HepG2 (cell line): ENCODE measurements around the gene RAB20. TPM values are rescaled to one million over a fixed set of nuclear protein-coding genes. Genes with fewer than 3 reads are reported as not detected.

Experiments
- ATAC-seq: fragments of 200-7000 bp; cut with Tn5 transposase; 3 replicates; pipeline ENCODE4 v1.9.1; 2020; ENCODE audit warnings: mild to moderate bottlenecking, moderate library complexity
- BruUV-seq: library from RNA; stranded (reverse); fragments of 400-500 nt; replicated peaks from 2 replicates; lab custom pipeline; 2021; lab: Mats Ljungman, UMichigan
- CTCF ChIA-PET: fragments of 300-600 bp; formaldehyde crosslinking; extraction: SDS; loops from one replicate; lab custom pipeline; 2021; ENCODE audit warnings: low total read pairs, inconsistent platforms, low intra/inter-chr PET ratio; lab: Yijun Ruan, JAX
- POLR2A ChIA-PET: fragments of 350-600 bp; sonication (Branson Sonifier 250); formaldehyde crosslinking; loops from one replicate; lab custom pipeline; 2020; ENCODE audit warnings: antibody characterized with exemption, inconsistent platforms; lab: Yijun Ruan, JAX
- DNase-seq: peaks from one replicate; pipeline ENCODE4 v3.0.0-alpha.2; 2015; ENCODE audit warnings: low spot score
- FAIRE-seq: peaks from 3 replicates; lab custom pipeline; 2011; peaks lifted over from hg19 to GRCh38; lab: Jason Lieb, UNC
- H2AFZ ChIP-seq: one replicate; pipeline ENCODE4 v1.6.1; 2011; ENCODE audit warnings: low read length, inconsistent platforms
- H3K27ac ChIP-seq: fragments of 300-600 bp; 3 replicates; pipeline ENCODE4 v1.8.0; 2011; ENCODE audit warnings: mixed run types, mild to moderate bottlenecking, mixed read lengths, low read length, inconsistent platforms; ENCODE audit not compliant: insufficient read depth; ENCODE audit errors: extremely low read length
- H3K27me3 ChIP-seq, 2 experiments: fragments of 200-600 bp in 1 of 2; 2 replicates in 1 of 2; 3 replicates in 1 of 2; pipeline versions ENCODE4 v1.6.0 to v1.8.0; 2011; ENCODE audit warnings: low read length in 2 of 2, mild to moderate bottlenecking in 2 of 2, moderate library complexity in 2 of 2, inconsistent platforms in 1 of 2; ENCODE audit not compliant: insufficient read depth in 2 of 2, control insufficient read depth in 1 of 2
- H3K36me3 ChIP-seq, 2 experiments: fragments of 200-600 bp in 1 of 2; replicated peaks in 1 of 2; 2 replicates in 1 of 2; 3 replicates in 1 of 2; pipeline versions ENCODE4 v1.5.1 to v1.8.0; 2011; ENCODE audit warnings: low read length in 2 of 2, inconsistent platforms in 1 of 2; ENCODE audit not compliant: insufficient read depth in 2 of 2, control insufficient read depth in 1 of 2
- H3K4me1 ChIP-seq: 2 replicates; pipeline ENCODE4 v1.5.1; 2012; ENCODE audit warnings: low read length, inconsistent platforms; ENCODE audit not compliant: insufficient read depth
- H3K4me2 ChIP-seq: 2 replicates; pipeline ENCODE4 v1.6.0; 2011; ENCODE audit warnings: low read depth, low read length, inconsistent platforms
- H3K4me3 ChIP-seq, 3 experiments: fragments of 200-600 bp in 1 of 3; sonication (generic), shearing (Covaris generic) in 1 of 3; replicated peaks in 1 of 3; 2 replicates each; pipeline ENCODE4 v1.5.1; 2011 to 2016; ENCODE audit warnings: low read length in 3 of 3, inconsistent platforms in 2 of 3, low read depth in 2 of 3, mild to moderate bottlenecking in 2 of 3, control low read depth in 1 of 3, mixed read lengths in 1 of 3; ENCODE audit not compliant: insufficient read depth in 1 of 3
- H3K79me2 ChIP-seq: one replicate; pipeline ENCODE4 v1.6.1; 2011; ENCODE audit warnings: low read length, inconsistent platforms; ENCODE audit not compliant: insufficient read depth
- H3K9ac ChIP-seq: 2 replicates; pipeline ENCODE4 v1.6.0; 2011; ENCODE audit warnings: mild to moderate bottlenecking, low read depth, low read length, inconsistent platforms; ENCODE audit not compliant: insufficient read depth
- H3K9me3 ChIP-seq: 2 replicates; pipeline ENCODE4 v1.5.1; 2012; ENCODE audit warnings: mild to moderate bottlenecking, low read length
- H4K20me1 ChIP-seq: 2 replicates; pipeline ENCODE4 v1.6.0; 2011; ENCODE audit warnings: inconsistent platforms, mild to moderate bottlenecking, low read length, moderate library complexity; ENCODE audit not compliant: insufficient read depth
- MIXL1 ChIP-seq: IDR thresholded peaks from 2 replicates; pipeline ENCODE4 v1.6.1; 2016
- REST ChIP-seq, 2 experiments: IDR thresholded peaks; 2 replicates each; pipeline ENCODE4 v1.6.1; 2011 to 2012; ENCODE audit warnings: low read length in 2 of 2, borderline replicate concordance in 1 of 2, low read depth in 1 of 2, mild to moderate bottlenecking in 1 of 2, moderate library complexity in 1 of 2
- SETDB1 ChIP-seq: sonication (generic); formaldehyde crosslinking; IDR thresholded peaks from 2 replicates; pipeline ENCODE4 v1.5.1; 2020; ENCODE audit warnings: missing genetic modification reagents, mild to moderate bottlenecking, borderline replicate concordance
- ZBTB3 ChIP-seq: sonication (generic); formaldehyde crosslinking; IDR thresholded peaks from 2 replicates; pipeline ENCODE4 v1.4.0; 2020; ENCODE audit warnings: low read depth, mild to moderate bottlenecking, moderate library complexity, missing genetic modification reagents, borderline replicate concordance
- ZNF407 ChIP-seq: sonication (generic); formaldehyde crosslinking; IDR thresholded peaks from one replicate; pipeline ENCODE4 v1.5.1; 2020; ENCODE audit warnings: mild to moderate bottlenecking, missing genetic modification reagents; ENCODE audit errors: not compliant biosample characterization
- WGBS: methylation state at CpG from one replicate; pipeline ENCODE4 v1.1.6; 2017; ENCODE audit warnings: low lambda C conversion rate; 5-methylcytosine and 5-hydroxymethylcytosine counted together
- in situ Hi-C: cut with HindIII; loops from 2 replicates; pipeline ENCODE4 v1.10.0; 2017; ENCODE audit warnings: low pct_unique_long_range_greater_than_20kb; ENCODE audit not compliant: extremely low pct_ligation_motif_present
- intact Hi-C: fragments of 100-400 bp; cut with micrococcal nuclease; formaldehyde crosslinking; loops from one replicate; pipeline ENCODE4 v1.10.0; 2022; ENCODE audit not compliant: unreplicated experiment
- polyA plus RNA-seq, 8 experiments: library from polyadenylated mRNA; depleted of rRNA in 3 of 8; stranded (reverse) in 7 of 8; unstranded in 1 of 8; fragments of >200 nt; fragmentation: Illumina TruSeq in 4 of 8; extraction: Trizol in 4 of 8; gene quantifications; 2 replicates each; pipeline versions ENCODE4 v1.2.1 to v1.2.3, GENCODE V29; 2011 to 2016; ENCODE audit warnings: low read depth in 4 of 8, missing spikeins in 1 of 8, mixed read lengths in 1 of 8; ENCODE audit not compliant: insufficient read depth in 1 of 8
- total RNA-seq, 5 experiments: library from RNA; depleted of rRNA; stranded (reverse); fragments of >200 nt; fragmentation: Illumina TruSeq; extraction: Trizol; gene quantifications; 2 replicates each; pipeline ENCODE4 v1.2.3, GENCODE V29; 2016; ENCODE audit warnings: low read depth in 1 of 5

The RAB20 gene
- total and polyA plus RNA-seq, 2 of the 13 experiments (the other 11 are each of a cell fraction or from before 2014, with no cell fraction given) = 15.6 to 30.5 TPM

- Histone ChIP-seq H3K4me2 (no peak overlapping the region), H3K4me1 (peaks cover 32% of the 10 kb centered on the region), H3K27me3 (peaks cover 1 to 72% of the 10 kb centered on the region in 2 experiments), H3K9me3 (no peaks in the 10 kb centered on the region), H3K36me3 (no peaks in the 10 kb centered on the region), H3K27ac (no peak overlapping the region), H2AFZ (no peak overlapping the region), H3K4me3 (no peak overlapping the region), H3K9ac (no peak overlapping the region), H4K20me1 (no peaks in the 10 kb centered on the region), H3K79me2 (no peaks in the 10 kb centered on the region)
- ATAC-seq (no peak), DNase-seq (no peak), FAIRE-seq (no peak)
- ChIA-PET CTCF (no interaction called here), POLR2A (no interaction called here)
- BruUV-seq = no TSS peak
- intact Hi-C loops (no loop called here), in situ Hi-C loops (no loop called here)
- no peak for TF ChIP-seq ZNF407 (CRISPR knock-in tag)
- no peak for TF ChIP-seq SETDB1 (CRISPR knock-in tag)
- TF ChIP-seq MIXL1 = no peak
- TF ChIP-seq REST (IDR thresholded peaks at IDR 0.05; ENCODE audit: borderline replicate concordance in 1 of 2, low read depth in 1 of 2, low read length in 2 of 2) = no peak
- TF ChIP-seq ZBTB3 (CRISPR knock-in tag) = no peak
- 83% methylated on average over 1 of the region's 5 CpGs for WGBS
Measured at GRCh38 chr13:110480161-110480560, 81.4 kb downstream of the RAB20 start.
